ENCODE measurements around the gene ASRGL1.

DNA sequence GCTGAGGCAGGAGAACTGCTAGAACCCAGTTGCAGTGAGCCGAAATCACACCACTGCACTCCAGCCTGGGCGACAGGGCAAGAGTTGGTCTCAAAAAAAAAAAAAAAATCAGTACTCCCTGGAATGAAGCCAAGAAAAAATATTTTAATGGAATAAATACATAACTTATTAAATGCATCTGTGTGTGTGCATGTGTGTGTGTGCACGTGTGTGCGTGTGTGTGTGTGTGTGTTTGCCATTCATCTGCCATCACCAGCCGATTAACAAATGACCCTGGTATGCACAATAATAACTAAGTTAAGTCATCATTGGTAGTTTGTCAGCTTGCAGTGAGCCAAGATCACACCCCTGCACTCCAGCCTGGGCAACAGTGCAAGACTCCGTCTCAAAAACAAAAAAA, 46.6 kb downstream of the ASRGL1 start:
- TF ChIP-seq EP300 (IDR thresholded peaks at IDR 0.05), result no peak
- no peak for TF ChIP-seq POLR2AphosphoS5 (IDR thresholded peaks at IDR 0.05)
